HG03280 (cell line): Measurements from ENCODE around the gene KRT7.
"Not testable (repeated sequence)": the region's sequence is repeated elsewhere in the genome, so short reads cannot be mapped to it uniquely, and the experiment has no call there.

Experiments
- ATAC-seq: cut with Tn5 transposase; IDR thresholded peaks from one replicate; pipeline ENCODE4 v1.9.1; 2021; ENCODE audit warnings: mild to moderate bottlenecking, moderate library complexity; ENCODE audit not compliant: unreplicated experiment

The KRT7 gene

DNA sequence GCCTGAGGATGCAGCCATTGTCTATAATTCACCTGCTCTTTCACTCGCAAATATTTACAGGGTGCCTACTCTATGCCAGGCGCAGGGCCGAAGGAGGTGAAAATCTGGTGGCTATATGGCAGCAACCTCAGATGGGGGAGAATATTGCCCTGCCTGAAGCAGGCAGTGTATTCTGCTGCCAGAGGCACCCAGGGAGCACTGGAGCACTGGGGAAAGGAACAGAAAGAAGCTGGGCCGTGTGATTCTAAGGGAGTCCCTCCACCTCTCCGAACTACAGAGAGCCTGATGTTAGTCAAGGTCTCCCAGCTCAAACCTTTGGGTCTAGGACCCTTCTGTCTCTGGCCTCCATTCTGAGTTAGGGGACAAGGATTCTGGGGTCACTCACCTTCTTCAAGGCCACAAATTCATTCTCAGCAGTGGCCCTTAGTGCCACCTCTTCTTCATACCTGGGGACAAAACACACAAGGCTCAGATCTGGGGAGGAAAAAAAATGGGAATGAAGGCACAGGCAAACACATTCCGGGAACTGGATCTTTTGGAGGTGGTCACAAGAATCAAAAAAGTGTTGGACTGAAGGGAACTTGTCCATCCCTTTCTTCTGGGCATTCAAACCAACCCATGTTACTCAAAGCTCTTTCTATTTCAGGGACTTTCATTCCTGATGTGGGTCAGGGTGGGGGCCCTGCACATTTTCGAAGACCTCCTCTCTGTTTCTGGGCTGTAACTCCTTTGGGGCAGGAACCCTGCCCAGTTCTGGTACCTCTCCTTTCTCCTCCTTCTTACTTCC, 22.1 kb downstream of the KRT7 start:
- ATAC-seq = no peak

GRCh38 chr12:52255926-52256583, 23.0 kb downstream of the KRT7 start:
- ATAC-seq = no peak

GRCh38 chr12:52256584-52256935, 23.5 kb downstream of the KRT7 start:
- no peak for ATAC-seq

DNA sequence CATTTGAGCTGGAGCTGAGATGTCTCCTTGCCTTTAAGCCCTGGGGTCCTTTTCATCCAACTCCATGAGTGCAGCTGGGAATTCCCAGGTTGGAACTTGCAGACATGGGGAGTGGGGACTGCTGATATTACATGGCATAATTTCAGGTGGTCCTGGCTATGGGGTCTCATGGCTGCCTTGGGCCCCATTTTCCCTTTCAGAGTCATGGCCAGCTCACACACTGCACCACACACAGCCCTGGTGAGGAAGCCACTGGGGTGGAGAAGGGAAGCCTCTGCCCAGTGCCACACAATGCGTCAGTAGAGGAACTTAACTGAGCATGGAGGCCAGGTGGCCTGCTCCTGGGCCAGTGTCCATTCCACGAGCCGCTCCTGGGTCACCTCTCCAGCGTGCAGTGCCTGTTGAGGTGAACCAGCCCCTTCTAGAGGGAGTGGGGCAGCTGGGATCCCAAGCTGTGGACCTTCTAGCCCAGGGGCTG, 24.1 kb downstream of the KRT7 start:
- no peak for ATAC-seq

- not testable (repeated sequence) for ATAC-seq
Observed at GRCh38 chr12:52257922-52258321, 24.9 kb downstream of the KRT7 start.

GRCh38 chr12:52258335-52258901, 25.4 kb downstream of the KRT7 start:
- ATAC-seq = no peak

DNA sequence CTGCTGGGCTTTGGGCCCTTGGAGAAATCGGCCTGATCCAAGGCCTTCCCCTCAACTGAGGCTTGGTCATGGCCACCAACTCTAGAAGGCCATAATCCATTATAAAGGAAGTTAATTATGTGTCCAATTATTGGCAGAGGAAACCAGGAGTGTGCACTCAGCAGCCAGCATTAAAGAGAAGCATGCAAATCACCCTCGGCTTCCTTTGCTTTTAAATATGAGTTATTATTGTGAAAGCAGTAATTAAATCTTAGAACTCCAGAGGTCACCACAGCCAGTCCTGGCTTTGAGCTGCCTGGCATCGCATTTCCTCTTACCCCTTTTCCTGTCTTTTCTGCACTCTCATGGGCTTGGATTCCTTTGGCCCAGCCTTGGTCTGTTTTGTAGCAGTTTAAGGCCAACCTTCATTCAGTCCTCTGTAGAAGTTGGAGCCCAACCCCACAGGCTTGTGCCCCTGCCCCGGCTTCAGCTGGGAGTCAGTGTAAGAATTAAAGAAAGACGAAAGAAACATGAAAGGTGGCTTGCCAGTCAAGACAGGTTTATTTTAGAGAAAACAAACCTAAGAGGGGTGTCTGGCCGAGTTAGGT, 26.7 kb downstream of the KRT7 start:
- ATAC-seq = no peak

- ATAC-seq = no peak
Observed at GRCh38 chr12:52260361-52261207, 27.5 kb downstream of the KRT7 start.

GRCh38 chr12:52261208-52261484, 28.1 kb downstream of the KRT7 start:
- no peak for ATAC-seq

GRCh38 chr12:52262286-52262685, 29.2 kb downstream of the KRT7 start:
- no peak for ATAC-seq

- no peak for ATAC-seq
Observed at GRCh38 chr12:52263761-52264434, 30.9 kb downstream of the KRT7 start.

DNA sequence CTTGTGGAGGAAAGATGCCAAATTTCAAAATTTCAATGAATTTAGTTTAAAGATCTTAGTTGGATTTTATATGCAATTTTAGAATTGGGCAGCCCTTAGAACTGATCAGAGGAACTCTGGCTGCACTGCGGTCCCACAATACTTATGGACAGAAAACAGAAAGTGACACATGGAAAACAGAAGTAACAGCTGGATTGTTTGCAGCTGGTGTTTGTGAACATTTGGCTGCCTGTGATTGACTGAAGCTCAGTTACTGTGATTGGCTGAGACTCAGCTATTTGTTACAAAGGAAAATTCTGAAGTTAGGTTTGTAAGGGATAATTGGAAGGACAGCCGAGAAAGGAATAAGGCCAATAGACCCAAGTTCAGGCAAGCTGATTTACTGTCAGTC, 31.4 kb downstream of the KRT7 start:
- ATAC-seq = no peak

DNA sequence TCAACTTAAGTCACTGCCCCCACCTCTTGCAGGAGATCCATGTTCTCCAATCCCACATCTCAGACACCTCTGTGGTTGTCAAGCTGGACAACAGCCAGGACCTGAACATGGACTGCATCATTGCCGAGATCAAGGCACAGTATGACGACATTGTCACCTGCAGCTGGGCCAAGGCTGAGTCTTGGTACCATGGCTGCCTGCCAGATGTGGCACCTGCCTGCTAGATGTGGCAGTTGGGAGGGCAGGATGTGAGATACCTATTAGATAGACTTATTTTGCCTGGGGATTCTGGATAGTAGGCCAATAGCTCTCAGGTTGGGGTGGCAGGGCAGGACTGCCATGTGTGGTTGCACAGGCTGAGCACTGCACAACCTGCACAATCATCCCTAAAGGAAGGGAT, 33.5 kb downstream of the KRT7 start:
- no peak for ATAC-seq

- no peak for ATAC-seq
Observed at GRCh38 chr12:52267266-52267665, 34.2 kb downstream of the KRT7 start.

GRCh38 chr12:52267699-52268098, 34.7 kb downstream of the KRT7 start:
- ATAC-seq = no peak

- ATAC-seq = no peak
Observed at GRCh38 chr12:52268212-52268611, 35.2 kb downstream of the KRT7 start.

- no peak for ATAC-seq
Observed at GRCh38 chr12:52270541-52271070, 37.6 kb downstream of the KRT7 start.

DNA sequence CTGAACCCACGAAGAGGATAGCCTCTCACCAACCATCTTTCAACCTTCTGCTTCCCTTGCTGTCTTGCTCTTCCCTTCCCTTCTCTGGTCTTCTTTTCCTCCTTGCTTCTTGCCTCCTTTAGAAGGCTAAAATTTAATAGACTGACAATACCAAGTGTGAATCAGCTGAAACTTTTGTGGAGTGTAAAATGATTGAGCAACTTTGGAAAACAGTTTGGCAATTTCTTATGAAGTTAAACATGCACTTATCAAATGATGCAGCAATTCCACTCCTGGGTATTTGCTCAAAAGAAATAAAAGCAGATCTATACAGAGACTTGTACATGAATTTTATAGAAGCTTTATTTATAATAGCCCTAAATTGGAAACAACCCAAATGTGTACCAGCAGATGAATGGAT, 38.1 kb downstream of the KRT7 start:
- ATAC-seq = no peak

DNA sequence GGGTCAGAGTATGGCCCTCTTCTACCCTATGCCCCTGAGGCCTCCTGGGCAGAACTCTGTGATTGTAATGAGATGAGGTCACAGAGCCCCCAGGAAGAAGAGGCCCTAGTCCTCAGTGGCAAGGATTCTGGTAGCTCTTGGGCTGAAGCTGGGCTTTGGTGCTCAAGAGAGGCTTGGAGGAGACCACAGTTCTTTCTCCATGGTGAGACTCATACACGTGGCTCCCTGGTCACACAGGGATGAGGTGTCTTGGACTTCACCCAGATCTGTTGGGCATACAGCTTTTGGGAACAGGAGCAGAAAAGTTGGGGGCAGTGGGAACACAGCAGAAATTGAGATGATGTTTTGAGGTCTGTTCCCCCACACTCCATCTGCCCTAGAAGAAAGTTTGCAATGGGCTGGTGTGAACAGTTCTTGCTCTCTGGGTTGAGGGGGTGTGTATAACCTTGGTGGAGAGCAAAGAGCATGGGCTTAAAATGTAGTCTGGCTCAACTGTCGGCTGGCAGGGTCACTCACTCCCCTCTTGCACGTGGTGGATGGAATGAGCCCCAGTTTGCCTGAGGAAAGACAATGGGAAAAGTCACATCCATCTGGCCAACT, 41.6 kb downstream of the KRT7 start, which contains the start of gene KRT86:
KRT86 (plus strand) TSS at position 125 of the 600 bp plus-strand sequence. CDS start 27,272 bp downstream, outside the sequence.
- no peak for ATAC-seq

- ATAC-seq = no peak
Observed at GRCh38 chr12:52275686-52276085, 42.6 kb downstream of the KRT7 start.
